ENCODE data around the gene CACNA1B. TPM values are rescaled to one million over a fixed set of nuclear protein-coding genes. Genes with fewer than 3 reads are reported as not detected.

Gene CACNA1B
- total and polyA plus RNA-seq, 2 of the 4 experiments (the other 2 are of a cell fraction): 0.02 TPM; not detected in 1

GRCh38 chr9:138063033-138063432 lies 185.5 kb downstream of the CACNA1B start:
- no peaks in the 10 kb centered on the region for H3K79me1 ChIP-seq (ENCODE audit: low read depth in 1 of 2, low read length in 2 of 2)
- H3K4ac ChIP-seq (ENCODE audit: low read depth, low read length): no peak overlapping the region
- no peak overlapping the region for H2AFZ ChIP-seq (replicated peaks; ENCODE audit: low read length, poor library complexity)
- H2BK120ac ChIP-seq (ENCODE audit: low read depth, low read length): no peak overlapping the region
- CTCF ChIA-PET: no interaction called here
- no peak for DNase-seq
- no peak overlapping the region for H3K4me3 ChIP-seq (ENCODE audit: insufficient read depth, low read depth, low read length)
- no peak overlapping the region for H3K14ac ChIP-seq (replicated peaks; ENCODE audit: low read depth, low read length)
- H3K36me3 ChIP-seq (ENCODE audit: control insufficient read depth, insufficient read depth, low read length): no peaks in the 10 kb centered on the region
- no peaks in the 10 kb centered on the region for H4K20me1 ChIP-seq (ENCODE audit: insufficient read depth, low read length)
- no peak overlapping the region for H2BK20ac ChIP-seq (ENCODE audit: low read depth, low read length)
- POLR2A ChIA-PET (ENCODE audit: unreplicated experiment): no interaction called here
- TF ChIP-seq MAFK (IDR thresholded peaks at IDR 0.05; ENCODE audit: low read depth, low read length): no peak
- TF ChIP-seq USF2 (IDR thresholded peaks at IDR 0.05; ENCODE audit: low read depth, low read length): no peak
- H2AK5ac ChIP-seq (ENCODE audit: low read depth, low read length): no peak overlapping the region
- BruUV-seq (replicated peaks): no TSS peak
- no peak overlapping the region for H3K23ac ChIP-seq (ENCODE audit: low read depth, low read length)
- WGBS, 2 experiments (ENCODE audit: extremely low coverage in 2 of 2, insufficient read length in 1 of 2): 44% methylated on average over 5 of the region's 6 CpGs; no CpG with 5 or more reads in 1 of the 2 experiments
- no peak overlapping the region for H4K91ac ChIP-seq (ENCODE audit: insufficient read depth, low read depth, low read length)
- H3K4me2 ChIP-seq (ENCODE audit: low read depth, low read length): no peak overlapping the region
- intact Hi-C loops (cut with micrococcal nuclease) (no loop called here), dilution Hi-C loops (cut with HindIII; ENCODE audit: low sequenced_read_pairs, unreplicated experiment) (no loop called here), in situ Hi-C loops (cut with MboI; ENCODE audit: low sequenced_read_pairs) (no loop called here)
- no peak overlapping the region for H4K5ac ChIP-seq (ENCODE audit: low read depth, low read length)
- H3K18ac ChIP-seq (ENCODE audit: low read depth, low read length): no peak overlapping the region
- H3K4me1 ChIP-seq (ENCODE audit: control insufficient read depth, insufficient read depth, low read length): no peaks in the 10 kb centered on the region
- H3K9me3 ChIP-seq (ENCODE audit: control insufficient read depth, insufficient read depth, low read length): peaks cover 67% of the 10 kb centered on the region
- H3K9me1 ChIP-seq (ENCODE audit: insufficient read depth, low read length): no peaks in the 10 kb centered on the region
- no peaks in the 10 kb centered on the region for H3K27me3 ChIP-seq (ENCODE audit: control insufficient read depth, insufficient read depth, low read length)
- no peak overlapping the region for H2BK15ac ChIP-seq (ENCODE audit: low read depth, low read length)
- H3K27ac ChIP-seq (ENCODE audit: insufficient read depth, low read length): no peak overlapping the region
- H3K56ac ChIP-seq (ENCODE audit: extremely low read depth, insufficient read depth, low read length): no peak overlapping the region
- no peak overlapping the region for H3K9ac ChIP-seq (ENCODE audit: low read depth, low read length)
- no peak overlapping the region for H4K8ac ChIP-seq (ENCODE audit: low read depth in 2 of 2, low read length in 2 of 2)
- no peak for ATAC-seq (ENCODE audit: low read depth)
- no peak overlapping the region for H2AK9ac ChIP-seq (replicated peaks; ENCODE audit: low read depth, low read length, poor library complexity)
- no peak overlapping the region for H2BK5ac ChIP-seq (ENCODE audit: low read depth, low read length, poor library complexity, severe bottlenecking)

Data from IMR-90 (cell line).